A673 (cell line): ENCODE measurements around the gene THPO. TPM values are rescaled to one million over a fixed set of nuclear protein-coding genes. Genes with fewer than 3 reads are reported as not detected.

Experiments
- BruUV-seq: library from RNA; stranded (reverse); fragments of 400-500 nt; replicated peaks from 2 replicates; lab custom pipeline; 2021; lab: Mats Ljungman, UMichigan
- CTCF ChIA-PET: fragments of 300-600 bp; sonication (Branson Sonifier 250); formaldehyde crosslinking; loops from one replicate; lab custom pipeline; 2022; ENCODE audit warnings: antibody characterized with exemption; lab: Charles Lee
- POLR2A ChIA-PET: fragments of 300-600 bp; sonication (Branson Sonifier 250); formaldehyde crosslinking; loops from one replicate; lab custom pipeline; 2022; ENCODE audit warnings: antibody characterized with exemption; ENCODE audit not compliant: low non-redundant PET; lab: Charles Lee
- DNase-seq: peaks from one replicate; pipeline ENCODE4 v3.0.0-alpha.2; 2015; ENCODE audit warnings: low spot score
- H3K27ac ChIP-seq: fragments of 200-600 bp; sonication (generic); 2 replicates; pipeline ENCODE4 v1.5.1; 2016; ENCODE audit warnings: mixed run types, low read depth, mild to moderate bottlenecking, mixed read lengths, antibody characterized with exemption, low read length; ENCODE audit not compliant: poor library complexity, severe bottlenecking
- H3K27me3 ChIP-seq: fragments of 200-600 bp; sonication (generic); replicated peaks from 2 replicates; pipeline ENCODE4 v1.6.1; 2017; ENCODE audit warnings: mixed run types, low read depth, mild to moderate bottlenecking, mixed read lengths, antibody characterized with exemption, low read length; ENCODE audit not compliant: insufficient read depth, poor library complexity
- H3K36me3 ChIP-seq: fragments of 200-600 bp; sonication (generic); 2 replicates; pipeline ENCODE4 v1.6.1; 2016; ENCODE audit warnings: mixed run types, mild to moderate bottlenecking, mixed read lengths, antibody characterized with exemption, low read length; ENCODE audit not compliant: insufficient read depth, poor library complexity, severe bottlenecking
- H3K4me1 ChIP-seq: fragments of 200-600 bp; sonication (generic); 2 replicates; pipeline ENCODE4 v1.6.1; 2017; ENCODE audit warnings: mixed run types, mild to moderate bottlenecking, mixed read lengths, antibody characterized with exemption, low read length; ENCODE audit not compliant: insufficient read depth, poor library complexity, severe bottlenecking
- H3K4me3 ChIP-seq: fragments of 200-600 bp; sonication (generic); 2 replicates; pipeline ENCODE4 v1.5.1; 2016; ENCODE audit warnings: low read depth, mixed run types, mild to moderate bottlenecking, mixed read lengths, low read length; ENCODE audit not compliant: poor library complexity, severe bottlenecking
- H3K9me3 ChIP-seq: fragments of 200-600 bp; sonication (generic); 2 replicates; pipeline ENCODE4 v1.6.1; 2016; ENCODE audit warnings: mixed run types, low read depth, mild to moderate bottlenecking, mixed read lengths, antibody characterized with exemption, low read length; ENCODE audit not compliant: poor library complexity, severe bottlenecking
- EZH2 ChIP-seq: fragments of 200-600 bp; sonication (generic); IDR thresholded peaks from 2 replicates; pipeline ENCODE4 v1.6.1; 2017; ENCODE audit warnings: borderline replicate concordance, low read depth, mild to moderate bottlenecking, mixed read lengths, antibody characterized with exemption, low read length; ENCODE audit not compliant: poor library complexity, severe bottlenecking
- intact Hi-C: fragments of 100-400 bp; cut with micrococcal nuclease; formaldehyde crosslinking; loops from one replicate; pipeline ENCODE4 v1.10.0; 2022; ENCODE audit not compliant: unreplicated experiment
- total RNA-seq: library from RNA; stranded (reverse); gene quantifications from 2 replicates; pipeline ENCODE4 v1.2.3, GENCODE V29; 2021
- TF ChIP-seq, protein P1 (sequence below): fragments of 300-800, 200-600 bp; sonication (generic); conservative IDR thresholded peaks from 2 replicates; pipeline ENCODE4 v1.5.1; 2017; ENCODE audit warnings: low read depth, mild to moderate bottlenecking, antibody characterized with exemption, low read length, moderate library complexity, mixed read lengths

Gene THPO
- total RNA-seq, 1 experiment from 2014 or later: not detected

- ChIA-PET CTCF (no interaction called here), POLR2A (interaction anchor here (0.6 kb wide), 1 partner anchor 290 kb away, joined by 3 read pairs; no protein-coding TSS in a partner anchor)
- Histone ChIP-seq H3K4me1 (no peaks in the 10 kb centered on the region), H3K4me3 (no peak overlapping the region), H3K27me3 (peaks cover 9% of the 10 kb centered on the region), H3K36me3 (no peaks in the 10 kb centered on the region), H3K27ac (no peak overlapping the region), H3K9me3 (no peaks in the 10 kb centered on the region)
- BruUV-seq: no TSS peak
- TF ChIP-seq, protein P1, sequence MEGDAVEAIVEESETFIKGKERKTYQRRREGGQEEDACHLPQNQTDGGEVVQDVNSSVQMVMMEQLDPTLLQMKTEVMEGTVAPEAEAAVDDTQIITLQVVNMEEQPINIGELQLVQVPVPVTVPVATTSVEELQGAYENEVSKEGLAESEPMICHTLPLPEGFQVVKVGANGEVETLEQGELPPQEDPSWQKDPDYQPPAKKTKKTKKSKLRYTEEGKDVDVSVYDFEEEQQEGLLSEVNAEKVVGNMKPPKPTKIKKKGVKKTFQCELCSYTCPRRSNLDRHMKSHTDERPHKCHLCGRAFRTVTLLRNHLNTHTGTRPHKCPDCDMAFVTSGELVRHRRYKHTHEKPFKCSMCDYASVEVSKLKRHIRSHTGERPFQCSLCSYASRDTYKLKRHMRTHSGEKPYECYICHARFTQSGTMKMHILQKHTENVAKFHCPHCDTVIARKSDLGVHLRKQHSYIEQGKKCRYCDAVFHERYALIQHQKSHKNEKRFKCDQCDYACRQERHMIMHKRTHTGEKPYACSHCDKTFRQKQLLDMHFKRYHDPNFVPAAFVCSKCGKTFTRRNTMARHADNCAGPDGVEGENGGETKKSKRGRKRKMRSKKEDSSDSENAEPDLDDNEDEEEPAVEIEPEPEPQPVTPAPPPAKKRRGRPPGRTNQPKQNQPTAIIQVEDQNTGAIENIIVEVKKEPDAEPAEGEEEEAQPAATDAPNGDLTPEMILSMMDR: no peak
- TF ChIP-seq EZH2: no peak
- intact Hi-C loops: no loop called here
- DNase-seq: no peak
Measured at GRCh38 chr3:184405075-184406030, 27.3 kb upstream of the THPO start.

GRCh38 chr3:184399410-184399809, 21.4 kb upstream of the THPO start:
- ChIA-PET POLR2A (no interaction called here), CTCF (interaction anchor here (0.7 kb wide), 1 partner anchor 156 kb away, joined by 4 read pairs; no protein-coding TSS in a partner anchor)
- Histone ChIP-seq H3K27me3 (peaks cover 15% of the 10 kb centered on the region), H3K27ac (no peak overlapping the region), H3K4me1 (no peaks in the 10 kb centered on the region), H3K4me3 (no peak overlapping the region), H3K36me3 (no peaks in the 10 kb centered on the region), H3K9me3 (no peaks in the 10 kb centered on the region)
- TF ChIP-seq EZH2: no peak
- TF ChIP-seq, protein P1: no peak
- BruUV-seq: no TSS peak
- DNase-seq: no peak
- intact Hi-C loops: no loop called here

- no peaks in the 10 kb centered on the region for H3K4me1 ChIP-seq
- H3K9me3 ChIP-seq: no peaks in the 10 kb centered on the region
- ChIA-PET CTCF (no interaction called here), POLR2A (no interaction called here)
- intact Hi-C loops: no loop called here
- no TSS peak for BruUV-seq
- no peak for TF ChIP-seq EZH2
- TF ChIP-seq, protein P1: no peak
- no peaks in the 10 kb centered on the region for H3K36me3 ChIP-seq
- peaks cover 6% of the 10 kb centered on the region for H3K27me3 ChIP-seq
- H3K4me3 ChIP-seq: no peak overlapping the region
- H3K27ac ChIP-seq: no peak overlapping the region
- DNase-seq: no peak
Measured at GRCh38 chr3:184395320-184395660, 17.3 kb upstream of the THPO start.
